ENCODE data around the gene VKORC1.

DNA sequence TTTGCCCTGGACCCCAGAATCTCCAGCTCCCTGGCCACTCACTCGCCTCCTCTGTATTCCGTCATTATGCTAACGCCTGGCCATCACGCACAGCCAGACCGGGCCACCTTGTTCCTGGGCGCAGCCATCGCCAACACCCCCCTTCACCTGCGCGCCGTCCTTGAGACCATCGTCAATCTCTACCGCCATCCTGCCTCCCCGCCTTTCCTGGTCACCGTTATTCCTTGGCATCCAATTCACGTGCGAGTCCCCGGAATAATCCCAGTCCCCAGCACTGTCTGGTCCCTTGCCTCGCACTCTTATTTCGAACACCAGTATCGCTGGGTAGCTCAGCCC lies 541 bp downstream of the VKORC1 start:
- TF ChIP-seq, protein P1, sequence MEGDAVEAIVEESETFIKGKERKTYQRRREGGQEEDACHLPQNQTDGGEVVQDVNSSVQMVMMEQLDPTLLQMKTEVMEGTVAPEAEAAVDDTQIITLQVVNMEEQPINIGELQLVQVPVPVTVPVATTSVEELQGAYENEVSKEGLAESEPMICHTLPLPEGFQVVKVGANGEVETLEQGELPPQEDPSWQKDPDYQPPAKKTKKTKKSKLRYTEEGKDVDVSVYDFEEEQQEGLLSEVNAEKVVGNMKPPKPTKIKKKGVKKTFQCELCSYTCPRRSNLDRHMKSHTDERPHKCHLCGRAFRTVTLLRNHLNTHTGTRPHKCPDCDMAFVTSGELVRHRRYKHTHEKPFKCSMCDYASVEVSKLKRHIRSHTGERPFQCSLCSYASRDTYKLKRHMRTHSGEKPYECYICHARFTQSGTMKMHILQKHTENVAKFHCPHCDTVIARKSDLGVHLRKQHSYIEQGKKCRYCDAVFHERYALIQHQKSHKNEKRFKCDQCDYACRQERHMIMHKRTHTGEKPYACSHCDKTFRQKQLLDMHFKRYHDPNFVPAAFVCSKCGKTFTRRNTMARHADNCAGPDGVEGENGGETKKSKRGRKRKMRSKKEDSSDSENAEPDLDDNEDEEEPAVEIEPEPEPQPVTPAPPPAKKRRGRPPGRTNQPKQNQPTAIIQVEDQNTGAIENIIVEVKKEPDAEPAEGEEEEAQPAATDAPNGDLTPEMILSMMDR (IDR thresholded peaks at IDR 0.05): no peak
- no peak for TF ChIP-seq POLR2A (IDR thresholded peaks at IDR 0.05)
